K562 (cell line): ENCODE measurements around the gene CTBP2. TPM values are rescaled to one million over a fixed set of nuclear protein-coding genes. Genes with fewer than 3 reads are reported as not detected.

ENCODE experiments used
- KLF6 ChIP-seq: fragments of 250-450 bp; sonication (Bioruptor Pico); IDR thresholded peaks from 2 replicates; pipeline ENCODE4 v1.4.0; 2020; ENCODE audit warnings: mild to moderate bottlenecking, moderate library complexity, borderline replicate concordance
- PHTF2 ChIP-seq: fragments of 250-450 bp; sonication (Bioruptor Pico); IDR thresholded peaks from 2 replicates; pipeline ENCODE4 v1.5.0; 2021; ENCODE audit warnings: mild to moderate bottlenecking
- RBM25 ChIP-seq: fragments of 200-400 bp; formaldehyde crosslinking; IDR thresholded peaks from 2 replicates; pipeline ENCODE4 v1.6.1; 2018; ENCODE audit warnings: low read length, low read depth, moderate library complexity; ENCODE audit not compliant: severe bottlenecking
- TAF9B ChIP-seq: fragments of 450-650 bp; IDR thresholded peaks from 2 replicates; pipeline ENCODE4 v1.6.1; 2018; ENCODE audit warnings: mild to moderate bottlenecking; ENCODE audit not compliant: partially characterized antibody
- TAL1 ChIP-seq: fragments of 450-650 bp; IDR thresholded peaks from 2 replicates; pipeline ENCODE4 v1.6.1; 2016; ENCODE audit warnings: mild to moderate bottlenecking
- ZBTB2 ChIP-seq: fragments of 450-650 bp; IDR thresholded peaks from 2 replicates; pipeline ENCODE4 v1.6.1; 2016; ENCODE audit warnings: antibody characterized with exemption
- ZNF316 ChIP-seq: fragments of 450-650 bp; IDR thresholded peaks from 2 replicates; pipeline ENCODE4 v1.6.1; 2016
- polyA plus RNA-seq, 8 experiments: library from polyadenylated mRNA; depleted of rRNA in 4 of 8; stranded (reverse) in 5 of 8; unstranded in 3 of 8; fragments of >200 nt; fragmentation: Nextera tagmentation in 2 of 8; fragmentation: Illumina TruSeq in 1 of 8; extraction: Ambion mirVana in 2 of 8; extraction: Trizol in 1 of 8; gene quantifications; 2 replicates each; pipeline versions ENCODE4 v1.2.1 to v1.2.3, GENCODE V29; 2011 to 2014; ENCODE audit warnings: inconsistent platforms in 1 of 8, missing spikeins in 1 of 8
- total RNA-seq, 7 experiments: library from RNA; depleted of rRNA in 6 of 7; stranded (reverse); fragments of >200 nt in 6 of 7; fragmentation: Illumina TruSeq in 2 of 7; extraction: Trizol in 2 of 7; gene quantifications; 2 replicates each; pipeline versions ENCODE4 v1.2.1 to v1.2.3, GENCODE V29; 2011 to 2021; ENCODE audit warnings: low replicate concordance in 1 of 7

The CTBP2 gene
- total and polyA plus RNA-seq, 9 of the 15 experiments (the other 6 are each of a cell fraction or from before 2014, with no cell fraction given), result 1.3 to 8.8 (median 5.1) TPM

DNA sequence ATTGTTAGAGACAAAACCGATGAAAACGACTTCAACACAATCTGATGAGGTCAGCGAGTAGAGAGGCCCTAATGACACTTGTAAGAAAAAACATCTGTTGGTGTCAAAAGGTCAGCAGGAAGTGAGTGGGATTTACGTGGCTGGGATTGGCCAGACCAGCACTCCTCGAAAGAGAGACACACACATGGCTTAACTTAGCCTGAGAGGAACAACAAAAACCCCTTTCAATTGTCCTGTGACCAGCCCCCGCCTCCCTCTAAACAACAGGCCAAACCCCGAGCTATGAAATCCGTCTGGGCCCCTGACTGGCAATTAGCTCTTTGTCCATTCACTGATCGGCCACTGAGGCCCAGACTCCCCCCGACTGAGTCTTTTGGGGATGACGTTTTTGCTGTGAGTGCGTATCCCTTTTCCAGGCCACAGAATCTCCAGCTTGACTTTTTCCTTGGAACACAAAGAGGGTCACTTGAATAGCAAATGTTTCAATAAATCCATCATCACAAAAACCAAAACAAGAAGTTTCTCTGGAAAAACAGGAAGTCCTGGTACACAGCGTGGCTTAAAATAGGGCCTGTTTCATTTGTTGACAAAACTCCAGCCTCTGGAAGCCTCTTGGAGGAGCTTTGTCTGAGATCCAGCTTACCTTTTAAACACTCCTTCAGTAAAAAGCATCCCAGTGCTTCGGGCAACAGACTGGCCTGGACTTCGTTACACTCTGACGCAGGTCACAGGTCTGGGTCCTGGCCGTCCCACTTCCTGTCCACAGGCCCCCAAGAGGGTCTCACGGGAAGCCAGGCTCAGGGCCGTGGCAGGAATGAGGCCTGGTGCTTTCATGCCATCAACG lies 103.0 kb downstream of the CTBP2 start (continued):
- TF ChIP-seq ZBTB2 (no peak), TAF9B (no peak), ZNF316 (peak; percentile 37), TAL1 (no peak), PHTF2 (CRISPR knock-in tag) (no peak), KLF6 (no peak), RBM25 (no peak)
